ENCODE data around the gene BABAM2. TPM values are rescaled to one million over a fixed set of nuclear protein-coding genes. Genes with fewer than 3 reads are reported as not detected.

BABAM2 gene
- total and polyA plus RNA-seq, 2 experiments from 2014 or later = 17.8 to 21.5 TPM

- Mint-ChIP-seq H3K4me1 (no peaks in the 10 kb centered on the region; the same call in 2 of the 3 replicates), H3K4me3 (no peak overlapping the region), H3K36me3 (ENCODE audit: low read depth) (no peaks in the 10 kb centered on the region), H3K27ac (no peak overlapping the region), H3K9me3 (no peaks in the 10 kb centered on the region), H3K27me3 (ENCODE audit: insufficient read depth, low read depth, poor library complexity) (peaks cover 1% of the 10 kb centered on the region)
- no peak for TF ChIP-seq ZNF114 (CRISPR knock-in tag; IDR thresholded peaks at IDR 0.05)
- no peak for TF ChIP-seq POLR2AphosphoS5 (IDR thresholded peaks at IDR 0.05; ENCODE audit: low read depth)
- TF ChIP-seq ZNF331 (CRISPR knock-in tag; IDR thresholded peaks at IDR 0.05; ENCODE audit: low read depth) = no peak
- TF ChIP-seq CREB1 (CRISPR knock-in tag; IDR thresholded peaks at IDR 0.05; ENCODE audit: low read depth) = no peak
- no peak for TF ChIP-seq REST (IDR thresholded peaks at IDR 0.05; ENCODE audit: unreplicated experiment)
- TF ChIP-seq CTCF (conservative IDR thresholded peaks at IDR 0.05; ENCODE audit: low read depth in 2 of 2) = no peak
- TF ChIP-seq JUNB (IDR thresholded peaks at IDR 0.05; ENCODE audit: unreplicated experiment) = no peak
- no peak for TF ChIP-seq ZNF462 (CRISPR knock-in tag; IDR thresholded peaks at IDR 0.05)
- TF ChIP-seq EZH2 (IDR thresholded peaks at IDR 0.05; ENCODE audit: low read depth, unreplicated experiment) = no peak
- no peak for TF ChIP-seq STAT1 (IDR thresholded peaks at IDR 0.05; ENCODE audit: unreplicated experiment)
- no peak for TF ChIP-seq NANOG (IDR thresholded peaks at IDR 0.05; ENCODE audit: borderline replicate concordance)
- no peak for TF ChIP-seq EZH2phosphoT487 (IDR thresholded peaks at IDR 0.05; ENCODE audit: unreplicated experiment)
- no peak for TF ChIP-seq ETS1 (IDR thresholded peaks at IDR 0.05)
- Histone ChIP-seq H3K4me2 (no peak overlapping the region), H3K79me2 (replicated peaks; ENCODE audit: insufficient read depth) (no peaks in the 10 kb centered on the region), H2AFZ (no peak overlapping the region), H3K9me2 (ENCODE audit: insufficient read depth) (no peaks in the 10 kb centered on the region), H3K27me3 (ENCODE audit: insufficient read depth) (no peaks in the 10 kb centered on the region), H3K4me3 (no peak overlapping the region), H3K36me3 (ENCODE audit: insufficient read depth) (no peaks in the 10 kb centered on the region), H4K20me1 (replicated peaks; ENCODE audit: insufficient read depth) (no peaks in the 10 kb centered on the region), H3F3A (replicated peaks; ENCODE audit: low read depth) (no peaks in the 10 kb centered on the region), H3K4me1 (ENCODE audit: insufficient read depth) (no peaks in the 10 kb centered on the region), H3K27ac (ENCODE audit: low read depth) (no peak overlapping the region)
- ATAC-seq (no peak), DNase-seq (ENCODE audit: low spot score) (no peak)
Measured at GRCh38 chr2:28350196-28350595, 459.7 kb downstream of the BABAM2 start.
